ENCODE measurements around the gene HPS4. TPM values are rescaled to one million over a fixed set of nuclear protein-coding genes. Genes with fewer than 3 reads are reported as not detected.

HPS4 gene
- total RNA-seq, 1 donor from 2014 or later = 34.2 TPM

GRCh38 chr22:26426924-26427323 lies 56.7 kb downstream of the HPS4 start:
- peaks cover 4% of the 10 kb centered on the region for H3K36me3 Mint-ChIP-seq (ENCODE audit: low read depth, unreplicated experiment)
- peaks cover 2% of the 10 kb centered on the region for H3K27me3 Mint-ChIP-seq (ENCODE audit: unreplicated experiment)
- no peaks in the 10 kb centered on the region for H3K9me3 Mint-ChIP-seq (ENCODE audit: unreplicated experiment)
- peaks cover 28% of the 10 kb centered on the region for H3K4me1 Mint-ChIP-seq (ENCODE audit: unreplicated experiment)
- H3K4me3 Mint-ChIP-seq (ENCODE audit: unreplicated experiment) = no peak overlapping the region
- H3K27ac Mint-ChIP-seq (ENCODE audit: unreplicated experiment) = no peak overlapping the region
- DNase-seq (ENCODE audit: low spot score) = no peak
- no peak for TF ChIP-seq CTCF (IDR thresholded peaks at IDR 0.05; ENCODE audit: unreplicated experiment)

- no peak overlapping the region for H3K4me3 Mint-ChIP-seq (ENCODE audit: unreplicated experiment)
- H3K27me3 Mint-ChIP-seq (ENCODE audit: unreplicated experiment) = no peaks in the 10 kb centered on the region
- H3K36me3 Mint-ChIP-seq (ENCODE audit: low read depth, unreplicated experiment) = no peaks in the 10 kb centered on the region
Measured at GRCh38 chr22:26418620-26419019, 65.0 kb downstream of the HPS4 start.

GRCh38 chr22:26417406-26417805 lies 66.2 kb downstream of the HPS4 start:
- Mint-ChIP-seq H3K9me3 (ENCODE audit: unreplicated experiment) (no peaks in the 10 kb centered on the region), H3K27me3 (ENCODE audit: unreplicated experiment) (no peaks in the 10 kb centered on the region), H3K27ac (ENCODE audit: unreplicated experiment) (no peak overlapping the region), H3K4me1 (ENCODE audit: unreplicated experiment) (no peaks in the 10 kb centered on the region), H3K36me3 (ENCODE audit: low read depth, unreplicated experiment) (no peaks in the 10 kb centered on the region), H3K4me3 (ENCODE audit: unreplicated experiment) (no peak overlapping the region)
- no peak for TF ChIP-seq CTCF (IDR thresholded peaks at IDR 0.05; ENCODE audit: unreplicated experiment)
- DNase-seq (ENCODE audit: low spot score) = no peak

More at GRCh38 chr22:26418620-26419019, 65.0 kb downstream of the HPS4 start:
- TF ChIP-seq CTCF (IDR thresholded peaks at IDR 0.05; ENCODE audit: unreplicated experiment) = no peak
- Mint-ChIP-seq H3K9me3 (ENCODE audit: unreplicated experiment) (no peaks in the 10 kb centered on the region), H3K4me1 (ENCODE audit: unreplicated experiment) (no peaks in the 10 kb centered on the region), H3K27ac (ENCODE audit: unreplicated experiment) (no peak overlapping the region)
- DNase-seq (ENCODE audit: low spot score) = no peak

- Mint-ChIP-seq H3K9me3 (ENCODE audit: unreplicated experiment) (no peaks in the 10 kb centered on the region), H3K27me3 (ENCODE audit: unreplicated experiment) (no peaks in the 10 kb centered on the region)
- TF ChIP-seq CTCF (IDR thresholded peaks at IDR 0.05; ENCODE audit: unreplicated experiment) = no peak
Measured at GRCh38 chr22:26416670-26417276, 66.8 kb downstream of the HPS4 start.

GRCh38 chr22:26416256-26416655 lies 67.3 kb downstream of the HPS4 start:
- H3K27me3 Mint-ChIP-seq (ENCODE audit: unreplicated experiment) = no peaks in the 10 kb centered on the region
- no peak for TF ChIP-seq CTCF (IDR thresholded peaks at IDR 0.05; ENCODE audit: unreplicated experiment)
- no peak overlapping the region for H3K4me3 Mint-ChIP-seq (ENCODE audit: unreplicated experiment)
- DNase-seq (ENCODE audit: low spot score) = no peak
- H3K36me3 Mint-ChIP-seq (ENCODE audit: low read depth, unreplicated experiment) = no peaks in the 10 kb centered on the region
- H3K27ac Mint-ChIP-seq (ENCODE audit: unreplicated experiment) = no peak overlapping the region
- H3K4me1 Mint-ChIP-seq (ENCODE audit: unreplicated experiment) = no peaks in the 10 kb centered on the region
- no peaks in the 10 kb centered on the region for H3K9me3 Mint-ChIP-seq (ENCODE audit: unreplicated experiment)

More at GRCh38 chr22:26416670-26417276, 66.8 kb downstream of the HPS4 start:
- no peak overlapping the region for H3K4me3 Mint-ChIP-seq (ENCODE audit: unreplicated experiment)
- DNase-seq (ENCODE audit: low spot score) = no peak
- no peaks in the 10 kb centered on the region for H3K36me3 Mint-ChIP-seq (ENCODE audit: low read depth, unreplicated experiment)
- H3K27ac Mint-ChIP-seq (ENCODE audit: unreplicated experiment) = no peak overlapping the region
- H3K4me1 Mint-ChIP-seq (ENCODE audit: unreplicated experiment) = no peaks in the 10 kb centered on the region

All from endothelial cell (in vitro differentiated cells).